ENCODE data around the gene PRCC. TPM values are rescaled to one million over a fixed set of nuclear protein-coding genes. Genes with fewer than 3 reads are reported as not detected.

PRCC gene
- total RNA-seq, 2 experiments from 2014 or later, result 49.5 to 50.0 TPM

DNA sequence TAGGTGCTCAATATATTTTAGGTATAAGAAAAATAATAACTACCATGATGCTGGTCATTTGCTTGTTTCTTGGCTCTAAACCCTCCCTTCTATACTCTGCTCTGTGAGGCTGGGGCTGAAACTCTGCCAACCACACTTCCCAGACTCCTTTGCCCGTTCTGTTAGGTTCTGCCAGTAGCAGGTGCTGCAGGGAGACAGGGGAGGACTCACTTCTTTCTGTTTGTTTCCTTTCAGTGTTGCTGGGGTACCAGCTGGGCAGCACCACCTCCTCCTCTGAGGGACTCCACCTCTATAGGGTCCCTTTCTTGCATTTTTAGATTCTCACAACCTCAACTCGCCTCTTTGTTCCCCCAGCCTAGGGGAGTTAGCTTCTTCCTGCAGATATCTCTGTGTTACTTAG, 66.3 kb downstream of the PRCC start:
- intact Hi-C loops (cut with DNase I, micrococcal nuclease), result loop anchor here in 1 of 2 experiments (10.0 kb wide), 1 partner anchor 321 kb away; no protein-coding TSS in a partner anchor
- CTCF ChIA-PET, result interaction anchor here (3.4 kb wide), 1 partner anchor 26 kb away, joined by 11 read pairs; the partner anchor contains the start of genes INSRR and NTRK1
- no peak overlapping the region for H3K27ac Mint-ChIP-seq
- H3K36me3 Mint-ChIP-seq (ENCODE audit: low read depth), result no peaks in the 10 kb centered on the region
- ATAC-seq (ENCODE audit: poor library complexity) (peak; percentile 73), DNase-seq (peak in 3 of 14 experiments; percentile 32 to 47 (median 43))
- H3K9me3 Mint-ChIP-seq, result no peaks in the 10 kb centered on the region
- no peak overlapping the region for H3K4me3 Mint-ChIP-seq
- Histone ChIP-seq H3K9me3 (ENCODE audit: control insufficient read depth in 1 of 2, insufficient read depth in 1 of 2, low read length in 2 of 2) (no peaks in the 10 kb centered on the region), H3K36me3 (ENCODE audit: insufficient read depth, low read length) (no peaks in the 10 kb centered on the region), H3K27ac (ENCODE audit: low read depth in 1 of 2, low read length in 2 of 2) (no peak overlapping the region), H3K4me1 (ENCODE audit: insufficient read depth, low read length) (peaks cover 21% of the 10 kb centered on the region), H3K27me3 (ENCODE audit: control insufficient read depth in 1 of 2, insufficient read depth in 2 of 2, low read length in 2 of 2) (no peaks in the 10 kb centered on the region), H3K4me3 (ENCODE audit: low read length) (no peak overlapping the region)
- peaks cover 22% of the 10 kb centered on the region for H3K27me3 Mint-ChIP-seq
- peaks cover 14% of the 10 kb centered on the region for H3K4me1 Mint-ChIP-seq (ENCODE audit: low read depth)
- POLR2A ChIA-PET, result no interaction called here
- TF ChIP-seq, protein P1, sequence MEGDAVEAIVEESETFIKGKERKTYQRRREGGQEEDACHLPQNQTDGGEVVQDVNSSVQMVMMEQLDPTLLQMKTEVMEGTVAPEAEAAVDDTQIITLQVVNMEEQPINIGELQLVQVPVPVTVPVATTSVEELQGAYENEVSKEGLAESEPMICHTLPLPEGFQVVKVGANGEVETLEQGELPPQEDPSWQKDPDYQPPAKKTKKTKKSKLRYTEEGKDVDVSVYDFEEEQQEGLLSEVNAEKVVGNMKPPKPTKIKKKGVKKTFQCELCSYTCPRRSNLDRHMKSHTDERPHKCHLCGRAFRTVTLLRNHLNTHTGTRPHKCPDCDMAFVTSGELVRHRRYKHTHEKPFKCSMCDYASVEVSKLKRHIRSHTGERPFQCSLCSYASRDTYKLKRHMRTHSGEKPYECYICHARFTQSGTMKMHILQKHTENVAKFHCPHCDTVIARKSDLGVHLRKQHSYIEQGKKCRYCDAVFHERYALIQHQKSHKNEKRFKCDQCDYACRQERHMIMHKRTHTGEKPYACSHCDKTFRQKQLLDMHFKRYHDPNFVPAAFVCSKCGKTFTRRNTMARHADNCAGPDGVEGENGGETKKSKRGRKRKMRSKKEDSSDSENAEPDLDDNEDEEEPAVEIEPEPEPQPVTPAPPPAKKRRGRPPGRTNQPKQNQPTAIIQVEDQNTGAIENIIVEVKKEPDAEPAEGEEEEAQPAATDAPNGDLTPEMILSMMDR (IDR thresholded peaks at IDR 0.05), result no peak

DNA sequence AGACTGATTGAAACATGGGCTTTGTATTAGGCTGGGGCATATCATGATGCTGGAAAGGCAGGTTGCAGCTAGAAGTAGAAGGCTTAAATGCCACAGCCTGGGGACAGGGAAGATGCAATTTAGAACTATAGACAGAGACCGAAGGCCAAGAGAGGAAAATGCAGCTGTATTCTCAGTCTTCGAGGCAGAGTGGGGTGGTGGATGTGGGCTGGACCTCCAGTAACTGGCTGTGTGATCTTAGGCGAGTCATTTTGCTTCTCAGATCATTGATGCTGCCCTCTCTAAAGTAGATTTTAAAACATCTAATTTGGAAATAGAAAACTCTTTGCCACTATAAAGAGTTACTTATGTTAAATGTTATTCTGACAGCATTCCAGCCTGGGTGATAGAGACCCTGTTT, 67.0 kb downstream of the PRCC start:
- H3K36me3 Mint-ChIP-seq (ENCODE audit: low read depth), result no peaks in the 10 kb centered on the region
- H3K4me3 Mint-ChIP-seq, result no peak overlapping the region
- POLR2A ChIA-PET, result no interaction called here
- Histone ChIP-seq H3K27ac (ENCODE audit: low read depth in 1 of 2, low read length in 2 of 2) (no peak overlapping the region), H3K4me3 (ENCODE audit: low read length) (no peak overlapping the region), H3K9me3 (ENCODE audit: control insufficient read depth in 1 of 2, insufficient read depth in 1 of 2, low read length in 2 of 2) (no peaks in the 10 kb centered on the region), H3K36me3 (ENCODE audit: insufficient read depth, low read length) (no peaks in the 10 kb centered on the region), H3K4me1 (ENCODE audit: insufficient read depth, low read length) (peaks cover 27% of the 10 kb centered on the region), H3K27me3 (ENCODE audit: control insufficient read depth in 1 of 2, insufficient read depth in 2 of 2, low read length in 2 of 2) (peaks cover 0 to under 1% of the 10 kb centered on the region in 2 experiments)
- peaks cover 28% of the 10 kb centered on the region for H3K27me3 Mint-ChIP-seq
- DNase-seq (no peak), ATAC-seq (ENCODE audit: poor library complexity) (no peak)
- intact Hi-C loops (cut with DNase I, micrococcal nuclease), result loop anchor here in 1 of 2 experiments (10.0 kb wide), 1 partner anchor 320 kb away; no protein-coding TSS in a partner anchor
- TF ChIP-seq, protein P1 (IDR thresholded peaks at IDR 0.05), result no peak
- peaks cover 14% of the 10 kb centered on the region for H3K4me1 Mint-ChIP-seq (ENCODE audit: low read depth)
- CTCF ChIA-PET, result interaction anchor here (0.6 to 3.4 kb wide), 2 partner anchors 25 to 1568 kb away, joined by 3 to 11 read pairs; partner anchors contain the start of genes INSRR and NTRK1
- H3K27ac Mint-ChIP-seq, result no peak overlapping the region
- H3K9me3 Mint-ChIP-seq, result no peaks in the 10 kb centered on the region

DNA sequence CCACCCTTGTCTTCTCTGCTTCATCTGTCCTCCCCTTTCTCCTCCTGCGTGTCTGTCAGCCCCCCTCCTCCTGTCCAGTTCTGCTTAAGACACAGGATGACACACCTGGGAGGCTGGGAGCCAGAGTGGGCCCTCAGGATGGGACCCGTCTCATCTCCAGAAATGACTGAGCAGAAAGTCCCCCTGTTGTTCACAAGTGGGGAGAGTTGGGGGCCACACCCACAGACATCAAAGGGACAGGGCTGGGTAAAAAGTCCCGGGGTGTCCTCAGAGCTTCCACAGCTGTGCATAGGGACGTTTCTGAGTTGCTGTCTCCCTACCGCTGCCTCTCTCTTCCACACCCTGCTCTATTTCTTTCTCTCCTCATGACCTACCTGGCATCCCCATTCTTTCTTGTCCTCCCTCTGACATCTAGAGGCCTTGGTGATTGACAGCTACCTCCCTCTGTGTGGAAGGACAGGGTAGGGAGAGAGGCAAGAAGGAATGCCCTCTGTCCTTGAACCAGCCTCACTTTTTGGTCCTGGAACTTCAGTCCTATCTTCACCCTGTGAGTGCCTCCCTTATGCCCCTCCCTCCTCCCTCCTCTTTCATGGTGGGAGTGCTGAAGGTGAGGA, 68.8 kb downstream of the PRCC start:
- H3K36me3 Mint-ChIP-seq (ENCODE audit: low read depth), result no peaks in the 10 kb centered on the region
- peaks cover 0 to 5% of the 10 kb centered on the region in 2 experiments for H3K9me3 ChIP-seq (ENCODE audit: control insufficient read depth in 1 of 2, insufficient read depth in 1 of 2, low read length in 2 of 2)
- H3K27ac ChIP-seq (ENCODE audit: low read depth in 1 of 2, low read length in 2 of 2), result no peak overlapping the region
- POLR2A ChIA-PET, result no interaction called here
- peaks cover 14% of the 10 kb centered on the region for H3K4me1 Mint-ChIP-seq (ENCODE audit: low read depth)
- H3K27me3 ChIP-seq (ENCODE audit: control insufficient read depth in 1 of 2, insufficient read depth in 2 of 2, low read length in 2 of 2), result peaks cover 4 to 13% of the 10 kb centered on the region in 2 experiments
- no peak overlapping the region for H3K27ac Mint-ChIP-seq
- CTCF ChIA-PET, result interaction anchor here (3.4 kb wide), 1 partner anchor 54 kb away, joined by 19 read pairs; no protein-coding TSS in a partner anchor
- no peak overlapping the region for H3K4me3 ChIP-seq (ENCODE audit: low read length)
- no peaks in the 10 kb centered on the region for H3K36me3 ChIP-seq (ENCODE audit: insufficient read depth, low read length)
- DNase-seq, result peak in 4 of 14 experiments; percentile 21 to 75 (median 53)
- H3K4me3 Mint-ChIP-seq, result no peak overlapping the region
- H3K4me1 ChIP-seq (ENCODE audit: insufficient read depth, low read length), result peaks cover 27% of the 10 kb centered on the region
- H3K27me3 Mint-ChIP-seq, result peaks cover 42% of the 10 kb centered on the region
- H3K9me3 Mint-ChIP-seq, result no peaks in the 10 kb centered on the region
- TF ChIP-seq, protein P1 (IDR thresholded peaks at IDR 0.05), result no peak
- intact Hi-C loops (cut with DNase I, micrococcal nuclease), result loop anchor here in 1 of 2 experiments (5.0 to 10.0 kb wide), 2 partner anchors 56 to 319 kb away; partner anchors contain the start of gene PEAR1
- ATAC-seq (ENCODE audit: poor library complexity), result peak; percentile 36

All from CD4-positive, alpha-beta T cell (primary cell).